Cardiac fibroblast (primary cell): ENCODE data around the gene ATE1.
"Not testable (repeated sequence)": the region's sequence is repeated elsewhere in the genome, so short reads cannot be mapped to it uniquely, and the experiment has no call there.

ENCODE experiments used
- DNase-seq, 2 donors: peaks; one replicate each; pipeline versions ENCODE4 v3.0.0 to v3.0.0-alpha.2; 2010; ENCODE audit warnings: low read depth in 2 of 2
- H3K4me3 ChIP-seq, 2 donors: replicated peaks in 1 of 2; 1 replicate in 1 of 2; 2 replicates in 1 of 2; pipeline ENCODE4 v1.5.1; 2011; ENCODE audit warnings: low read depth in 2 of 2, low read length in 2 of 2, mild to moderate bottlenecking in 2 of 2, moderate library complexity in 1 of 2
- CTCF ChIP-seq: IDR thresholded peaks from one replicate; pipeline ENCODE4 v1.5.1; 2011; ENCODE audit warnings: low read depth, mild to moderate bottlenecking, low read length, inconsistent platforms

ATE1 gene

DNA sequence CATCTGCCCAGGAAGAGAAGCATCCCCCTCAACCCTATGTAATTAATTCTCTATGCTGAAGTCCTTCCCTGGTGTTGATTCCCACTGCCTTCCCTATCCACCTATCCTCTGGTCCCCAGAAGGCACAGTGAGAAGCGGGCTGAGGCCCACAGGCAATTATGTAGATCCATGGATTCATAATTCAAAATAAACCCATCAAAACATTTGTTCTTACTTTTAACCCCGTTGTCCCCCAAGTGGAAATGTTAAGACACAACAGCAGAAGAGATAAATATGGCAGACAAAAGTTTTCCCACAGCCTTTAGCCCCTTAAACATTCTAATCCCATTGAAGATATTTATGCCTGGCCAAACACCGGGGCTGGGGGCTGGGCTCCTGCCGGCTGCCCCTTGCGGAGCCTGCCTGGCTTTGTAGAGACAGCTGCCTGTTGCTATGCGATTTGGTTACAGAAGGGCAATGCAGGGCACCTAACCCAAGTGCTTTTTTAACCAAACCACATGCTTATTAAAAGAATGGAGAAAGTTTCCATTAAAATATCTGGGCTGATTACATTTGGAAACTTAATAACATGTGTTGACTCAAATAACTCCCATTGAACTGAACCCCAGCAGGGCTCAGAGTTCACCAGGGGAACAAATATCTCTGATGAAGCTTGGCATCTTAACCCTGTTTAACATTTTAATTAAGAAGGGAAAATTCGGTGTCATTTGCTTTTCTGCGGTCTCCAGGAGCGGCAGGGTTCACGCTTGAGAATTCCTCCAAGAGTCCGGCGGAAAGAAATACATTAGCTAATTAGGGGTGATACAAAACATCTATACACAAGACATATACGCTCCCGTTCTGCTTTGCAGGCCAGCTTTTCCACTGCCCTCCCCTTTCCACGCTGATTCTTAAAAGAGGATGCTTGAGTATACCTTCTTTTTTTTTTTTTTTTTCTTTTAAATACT, 218.8 kb downstream of the ATE1 start:
- no peak for TF ChIP-seq CTCF
- no peak for DNase-seq

DNA sequence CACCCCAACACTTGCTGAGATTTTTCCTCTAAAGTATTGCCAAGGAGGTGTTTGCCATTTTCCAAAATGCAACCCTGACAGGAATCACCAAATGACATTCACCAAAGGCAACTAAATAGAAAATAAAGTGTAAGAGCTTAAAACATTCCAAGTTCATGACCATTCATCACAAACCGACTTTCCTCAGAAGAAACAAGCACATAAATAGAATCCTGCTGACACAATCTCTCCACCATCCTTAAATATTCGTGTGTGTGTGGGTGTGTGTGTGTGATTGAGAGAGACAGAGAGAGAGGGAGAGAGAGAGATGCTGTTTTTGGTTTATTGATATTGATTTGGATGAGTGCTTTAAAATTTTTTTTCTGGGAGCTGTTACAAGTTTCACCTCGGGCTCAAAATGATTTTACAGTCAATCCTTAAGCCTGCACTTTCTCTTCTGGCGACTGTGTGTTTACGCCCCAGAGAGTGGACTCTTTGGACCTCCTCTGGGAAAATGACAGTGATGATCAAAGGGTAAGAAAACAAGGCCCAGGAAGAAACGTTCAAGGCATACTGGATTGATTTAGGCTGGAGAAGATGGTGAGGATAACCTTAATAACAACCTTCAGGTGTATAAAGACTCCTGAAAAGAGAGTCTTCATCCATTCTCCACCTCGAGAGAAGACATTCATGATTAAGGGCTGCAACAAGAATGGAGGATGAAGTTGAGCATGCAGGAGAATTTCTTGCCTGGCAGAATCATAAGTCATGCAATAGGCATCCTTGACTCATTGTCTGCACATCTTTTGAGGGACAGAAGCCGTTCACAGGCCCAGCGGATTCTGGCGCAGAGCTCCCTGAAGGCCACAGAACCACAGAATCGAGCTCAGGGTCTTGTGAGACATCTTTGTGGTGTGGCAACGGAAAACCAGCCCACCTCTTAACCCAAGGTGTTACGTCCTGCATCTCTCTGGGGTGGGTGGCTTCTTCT, 225.2 kb downstream of the ATE1 start:
- no peak overlapping the region for H3K4me3 ChIP-seq
- no peak for TF ChIP-seq CTCF
- DNase-seq = peak; percentile 4 to 76

More for the DNA sequence above, 218.8 kb downstream of the ATE1 start:
- H3K4me3 ChIP-seq = no peak overlapping the region

DNA sequence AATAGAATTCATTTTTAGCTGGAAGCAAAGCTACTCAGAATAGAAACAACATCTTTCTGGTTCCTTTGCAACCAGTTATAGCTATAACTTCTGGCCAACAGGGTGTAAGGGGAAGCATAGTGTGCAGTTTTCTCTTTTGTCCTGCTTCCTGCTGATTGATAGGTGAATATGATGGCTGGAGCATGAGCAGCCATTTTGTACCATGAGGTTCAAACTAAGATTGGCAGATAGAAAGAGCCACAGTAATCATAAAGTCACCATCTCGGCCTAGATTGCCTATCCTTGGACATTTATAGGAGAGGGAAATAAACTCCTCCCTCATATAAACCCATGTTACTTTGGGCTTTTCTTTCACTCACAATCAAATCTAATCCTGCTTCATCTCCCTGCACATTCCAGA, 227.4 kb downstream of the ATE1 start:
- H3K4me3 ChIP-seq = no peak overlapping the region
- no peak for DNase-seq
- no peak for TF ChIP-seq CTCF

DNA sequence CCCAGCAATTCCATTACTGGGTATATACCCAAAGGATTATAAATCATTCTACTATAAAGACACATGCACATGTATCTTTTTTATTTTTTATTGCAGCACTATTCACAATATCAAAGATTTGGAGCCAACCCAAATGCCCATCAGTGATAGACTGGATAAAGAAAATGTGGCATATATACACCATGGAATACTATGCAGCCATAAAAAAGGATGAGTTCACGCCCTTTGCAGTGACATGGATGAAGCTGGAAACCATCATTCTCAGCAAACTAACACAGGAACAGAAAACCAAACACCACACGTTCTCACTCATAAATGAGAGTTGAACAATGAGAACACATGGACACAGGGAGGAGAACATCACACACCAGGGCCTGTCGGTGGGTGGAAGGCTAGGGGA, 228.1 kb downstream of the ATE1 start:
- H3K4me3 ChIP-seq, DNase-seq: not testable (repeated sequence)

- TF ChIP-seq CTCF = no peak
These were observed 228.9 kb downstream of the ATE1 start for GRCh38 chr10:121698902-121699301.

GRCh38 chr10:121698336-121698735, 229.5 kb downstream of the ATE1 start:
- no peak for DNase-seq
- TF ChIP-seq CTCF = no peak
- H3K4me3 ChIP-seq = no peak overlapping the region

More at GRCh38 chr10:121698902-121699301, 228.9 kb downstream of the ATE1 start:
- no peak overlapping the region for H3K4me3 ChIP-seq
- DNase-seq = no peak

DNA sequence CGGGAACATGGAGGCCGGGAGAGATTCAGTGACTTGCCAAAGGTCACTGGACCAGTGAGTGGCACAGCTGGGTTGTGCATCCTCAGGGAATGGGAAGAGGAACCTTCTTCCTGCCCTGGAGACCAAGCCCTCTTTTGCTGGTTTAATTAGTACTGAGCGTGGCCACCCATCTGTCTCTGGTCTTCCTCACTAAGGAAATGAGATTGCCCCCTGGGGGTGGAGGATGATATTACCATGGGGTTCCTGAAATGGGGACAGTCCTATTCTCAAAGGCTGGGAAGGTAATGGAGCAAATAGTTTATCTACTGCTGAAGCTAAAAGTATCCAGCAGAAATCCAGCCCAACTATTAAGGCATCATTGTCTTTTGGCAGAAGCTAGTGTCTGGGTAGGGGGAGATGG, 231.0 kb downstream of the ATE1 start:
- H3K4me3 ChIP-seq = no peak overlapping the region
- no peak for DNase-seq
- peak; percentile 14 for TF ChIP-seq CTCF
